T1000 (cell line): ENCODE data around the gene GADD45GIP1.
"Not testable (repeated sequence)": the region's sequence is repeated elsewhere in the genome, so short reads cannot be mapped to it uniquely, and the experiment has no call there.

Source experiments
- DNase-seq: peaks from one replicate; lab custom pipeline; 2025; ENCODE audit warnings: mixed read lengths; lab: John Stamatoyannopoulos, UW

GADD45GIP1 gene

GRCh38 chr19:12957389-12957952, 448 bp upstream of the GADD45GIP1 start:
- not testable (repeated sequence) for DNase-seq

DNA sequence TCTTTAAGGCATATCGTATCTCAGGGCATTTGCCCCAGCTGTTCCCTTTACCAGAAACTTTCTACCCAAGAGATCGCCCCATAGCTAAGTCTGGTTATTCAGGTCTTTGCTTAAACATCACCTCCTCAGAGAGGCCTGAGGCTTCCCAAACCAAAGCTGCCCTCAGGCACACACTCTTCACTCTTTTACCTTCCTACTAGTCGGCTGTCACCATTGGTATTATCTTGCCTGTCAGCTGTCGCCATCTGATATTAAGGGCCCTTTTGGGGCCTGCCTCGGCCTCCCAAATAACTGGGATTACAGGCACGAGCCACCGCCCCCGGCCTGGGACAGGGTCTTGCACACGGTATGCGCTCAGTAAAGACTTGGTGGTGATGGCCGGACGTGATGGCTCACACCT, 1.0 kb downstream of the GADD45GIP1 start:
- no peak for DNase-seq

DNA sequence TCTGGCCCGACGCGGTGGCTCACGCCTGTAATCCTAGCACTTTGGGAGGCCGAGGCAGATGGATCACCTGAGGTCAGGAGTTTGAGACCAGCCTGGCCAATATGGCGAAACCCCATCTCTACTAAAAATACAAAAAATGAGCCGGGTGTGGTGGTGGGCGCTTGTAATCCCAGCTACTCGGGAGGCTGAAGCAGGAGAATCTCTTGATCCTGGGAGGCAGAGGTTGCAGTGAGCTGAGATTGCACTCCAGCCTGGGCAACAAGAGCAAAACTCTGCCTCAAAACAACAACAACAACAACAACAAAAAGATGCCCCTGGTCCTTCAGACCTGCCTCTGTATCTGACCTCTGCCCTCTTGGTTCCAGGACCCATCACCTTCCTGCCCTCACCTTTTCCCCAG, 1.4 kb downstream of the GADD45GIP1 start:
- not testable (repeated sequence) for DNase-seq

GRCh38 chr19:12954612-12954962, 2.4 kb downstream of the GADD45GIP1 start:
- no peak for DNase-seq

DNA sequence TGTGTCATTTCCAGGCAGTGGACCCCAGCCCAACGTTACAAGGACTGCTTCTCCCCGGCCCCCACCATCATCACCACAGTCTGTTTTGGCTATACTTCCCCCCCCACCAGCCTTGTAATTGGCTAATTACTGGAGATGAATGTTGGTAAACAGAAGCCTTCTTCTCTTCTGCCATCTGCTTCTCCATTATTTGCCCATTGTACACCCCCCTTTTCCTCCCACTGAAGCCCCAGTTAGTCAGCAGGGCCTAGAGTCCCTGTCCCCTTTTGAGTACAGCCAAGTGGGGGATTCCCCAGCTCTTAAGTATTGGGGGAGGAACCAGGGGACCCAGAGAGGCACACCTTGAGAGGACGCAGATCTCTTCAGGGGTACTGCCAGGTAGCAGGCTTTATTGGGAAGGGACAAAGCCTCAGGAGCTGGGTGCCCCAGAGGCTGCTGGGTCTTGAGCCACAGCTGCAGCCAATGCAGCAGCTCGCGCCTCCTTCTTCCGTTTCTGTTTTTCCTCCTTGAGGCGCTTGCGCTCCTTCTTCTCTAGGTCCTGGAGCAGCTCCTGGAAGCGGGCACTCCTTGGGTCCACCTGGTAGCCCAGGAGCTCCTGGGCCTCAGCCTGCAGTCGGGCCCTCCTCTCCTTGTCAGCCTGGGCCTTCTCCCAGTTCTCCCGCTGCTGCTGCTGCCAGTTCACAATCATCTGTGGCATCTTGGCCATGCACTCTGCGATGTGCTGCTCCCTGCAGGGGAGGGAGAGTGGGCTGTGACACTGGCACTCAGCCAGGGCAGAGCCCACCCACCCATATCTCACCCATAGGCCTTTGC, 3.0 kb downstream of the GADD45GIP1 start:
- no peak for DNase-seq

GRCh38 chr19:12953138-12953798, 3.8 kb downstream of the GADD45GIP1 start:
- no peak for DNase-seq

DNA sequence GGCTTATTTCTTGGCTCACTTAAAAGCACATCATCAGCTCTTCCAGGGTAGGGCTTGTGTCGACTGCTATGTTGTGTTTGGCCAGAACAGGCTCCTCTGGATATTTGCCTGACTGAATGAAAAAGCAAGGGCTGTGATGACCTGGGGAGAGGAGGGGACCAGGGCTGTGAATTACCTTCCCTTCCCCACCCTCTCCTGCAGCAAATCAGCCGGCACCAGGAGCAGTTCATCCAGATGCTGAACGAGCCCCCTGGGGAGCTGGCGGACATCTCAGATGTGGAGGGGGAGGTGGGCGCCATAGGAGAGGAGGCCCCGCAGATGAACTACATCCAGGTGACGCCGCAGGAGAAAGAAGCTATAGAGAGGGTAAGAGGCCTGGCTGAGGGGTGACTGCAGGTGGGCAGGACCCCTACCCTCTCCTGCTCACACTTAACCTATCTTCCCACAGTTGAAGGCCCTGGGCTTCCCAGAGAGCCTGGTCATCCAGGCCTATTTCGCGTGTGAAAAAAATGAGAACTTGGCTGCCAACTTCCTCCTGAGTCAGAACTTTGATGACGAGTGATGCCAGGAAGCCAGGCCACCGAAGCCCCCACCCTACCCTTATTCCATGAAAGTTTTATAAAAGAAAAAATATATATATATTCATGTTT, 4.4 kb downstream of the GADD45GIP1 start:
- no peak for DNase-seq

- not testable (repeated sequence) for DNase-seq
Measured at GRCh38 chr19:12952050-12952449, 5.0 kb downstream of the GADD45GIP1 start.

DNA sequence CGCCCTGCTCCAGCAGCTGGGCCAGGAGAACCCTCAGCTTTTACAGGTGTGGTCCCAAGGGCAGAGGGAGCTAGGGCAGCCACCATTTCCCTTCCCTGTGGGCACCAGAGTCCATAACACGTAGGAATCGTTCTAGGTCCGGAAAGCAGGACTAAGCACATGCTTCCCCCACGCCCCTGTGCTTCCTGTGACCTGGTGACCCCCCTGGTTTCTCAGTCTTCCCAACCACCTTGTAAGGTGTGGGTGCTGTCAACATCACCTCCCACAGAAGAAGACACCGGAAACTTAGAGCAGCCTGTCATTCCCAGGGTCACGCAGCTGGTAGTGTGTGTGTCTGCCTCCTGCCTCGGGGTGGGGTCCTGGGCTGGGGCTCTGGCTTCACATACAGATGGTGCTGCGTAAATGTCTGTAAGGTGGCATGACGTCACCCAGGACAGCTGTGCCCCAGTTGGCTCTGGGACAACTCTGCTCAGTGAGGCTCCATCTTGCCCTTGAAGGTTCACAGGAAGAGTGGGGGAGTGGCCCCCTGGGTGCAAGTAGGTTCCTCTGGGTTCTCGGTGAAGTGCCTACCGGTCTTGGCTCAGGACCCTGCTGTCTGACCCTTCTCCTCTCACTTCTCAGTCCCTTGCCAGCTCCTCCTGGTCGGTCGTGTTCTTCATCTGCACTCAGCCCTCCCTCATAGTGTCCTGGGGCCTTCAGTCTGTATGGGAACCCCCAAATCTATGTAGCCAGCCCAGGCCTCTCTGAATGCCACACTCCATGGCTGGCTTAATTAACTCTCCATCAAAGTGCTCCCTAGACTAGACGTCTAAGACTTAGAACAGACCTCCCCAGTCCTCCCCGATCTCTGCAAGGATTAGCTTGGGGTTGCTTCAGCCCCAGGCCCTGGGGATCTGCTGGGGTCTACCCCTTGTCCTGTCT, 7.4 kb downstream of the GADD45GIP1 start:
- no peak for DNase-seq

GRCh38 chr19:12948612-12949362, 8.2 kb downstream of the GADD45GIP1 start:
- DNase-seq: no peak

GRCh38 chr19:12947702-12948611, 9.1 kb downstream of the GADD45GIP1 start:
- no peak for DNase-seq

GRCh38 chr19:12946731-12947496, 10.1 kb downstream of the GADD45GIP1 start:
- DNase-seq: no peak

DNA sequence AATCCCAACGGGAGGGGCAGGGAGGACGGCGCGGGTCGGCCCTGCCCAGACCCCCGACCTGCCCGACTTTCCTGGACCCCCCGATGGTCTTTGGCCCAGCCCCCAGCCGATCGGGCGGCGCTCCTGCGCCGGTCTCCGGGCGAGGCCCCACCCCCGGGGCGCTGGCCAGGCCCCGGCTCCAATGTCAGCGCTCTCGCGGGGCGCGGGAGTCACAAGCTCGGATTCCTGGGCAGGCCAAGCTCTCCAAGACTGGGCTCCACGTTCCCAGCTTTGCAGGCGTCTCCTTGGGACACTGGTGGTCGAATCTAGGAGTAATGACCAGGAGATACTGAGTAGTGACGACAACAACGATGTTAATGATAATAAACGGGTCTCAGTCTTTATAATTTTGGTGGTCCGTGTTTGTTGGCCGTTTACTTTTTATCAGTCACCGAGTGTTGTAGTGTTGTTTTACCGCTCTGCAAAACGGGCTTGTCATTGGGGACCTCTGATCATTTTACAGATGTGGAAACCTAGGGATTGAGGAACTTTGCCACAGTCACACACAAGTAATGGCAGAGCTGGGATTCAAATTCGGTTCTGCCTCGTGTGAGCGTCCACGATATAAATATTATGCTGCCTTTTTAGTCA, 10.8 kb downstream of the GADD45GIP1 start:
- no peak for DNase-seq

DNA sequence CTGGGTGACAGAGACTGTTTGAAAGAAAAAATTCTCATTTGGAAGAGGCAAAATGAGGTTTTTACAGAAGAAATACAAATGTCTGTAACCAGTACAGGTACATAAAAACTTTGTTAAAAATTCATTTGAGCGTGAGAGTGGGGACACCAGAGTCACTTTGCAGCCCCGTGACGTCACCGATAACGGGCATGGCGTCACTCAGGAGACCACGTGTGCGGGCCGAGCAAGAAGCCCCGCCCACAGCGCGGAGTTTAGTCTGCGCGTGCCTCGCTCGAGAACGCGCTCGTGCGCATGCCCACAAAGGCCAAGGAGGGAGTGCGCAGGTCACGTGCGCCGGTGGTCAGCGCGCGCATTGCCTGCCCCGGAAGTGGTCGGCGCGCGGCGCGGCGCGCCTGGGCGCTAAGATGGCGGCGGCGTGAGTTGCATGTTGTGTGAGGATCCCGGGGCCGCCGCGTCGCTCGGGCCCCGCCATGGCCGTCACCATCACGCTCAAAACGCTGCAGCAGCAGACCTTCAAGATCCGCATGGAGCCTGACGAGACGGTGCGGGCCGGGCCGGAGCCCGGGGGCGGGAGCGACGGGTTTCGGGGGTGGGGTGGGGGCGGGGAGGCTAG, 11.4 kb downstream of the GADD45GIP1 start, which contains the start of gene RAD23A:
Gene RAD23A, plus strand, starts transcription at position 384 of the 613 bp plus-strand sequence. Its CDS starts 87 bp downstream, at position 471.
- DNase-seq: peak; percentile 96

DNA sequence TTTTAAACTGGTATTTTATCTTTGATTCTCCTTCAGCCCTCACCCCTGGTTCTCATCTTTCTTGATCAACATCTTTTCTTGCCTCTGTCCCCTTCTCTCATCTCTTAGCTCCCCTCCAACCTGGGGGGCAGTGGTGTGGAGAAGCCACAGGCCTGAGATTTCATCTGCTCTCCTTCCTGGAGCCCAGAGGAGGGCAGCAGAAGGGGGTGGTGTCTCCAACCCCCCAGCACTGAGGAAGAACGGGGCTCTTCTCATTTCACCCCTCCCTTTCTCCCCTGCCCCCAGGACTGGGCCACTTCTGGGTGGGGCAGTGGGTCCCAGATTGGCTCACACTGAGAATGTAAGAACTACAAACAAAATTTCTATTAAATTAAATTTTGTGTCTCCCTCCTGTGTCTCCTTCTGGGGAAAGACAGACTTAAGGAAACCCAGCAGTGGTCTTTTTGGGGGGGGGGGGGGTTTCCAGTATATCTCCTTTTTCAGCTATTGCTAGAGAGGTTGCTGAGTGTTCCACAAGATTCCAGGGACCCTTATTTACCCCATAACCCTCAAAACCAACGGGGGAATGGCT, 12.8 kb downstream of the GADD45GIP1 start:
- no peak for DNase-seq

- no peak for DNase-seq
Measured at GRCh38 chr19:12943437-12944044, 13.5 kb downstream of the GADD45GIP1 start.

DNA sequence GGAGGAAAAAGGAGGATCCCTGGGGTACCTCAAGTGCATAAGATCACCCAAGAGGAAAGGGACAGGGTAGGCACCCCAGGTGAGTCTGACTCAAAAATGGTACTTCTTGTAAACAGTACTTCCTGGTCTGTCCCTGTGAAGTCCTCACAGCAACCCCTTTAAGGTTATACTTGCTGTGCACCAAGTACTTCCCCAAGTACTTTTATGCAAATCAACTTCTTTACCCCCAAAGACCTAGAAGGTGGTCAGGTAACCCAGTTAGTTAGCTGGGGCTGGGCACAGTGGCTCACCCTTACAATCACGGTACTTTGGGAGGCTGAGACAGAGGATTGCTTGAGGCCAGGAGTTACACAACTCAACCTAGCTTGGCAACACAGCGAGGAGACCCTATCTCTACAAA, 16.1 kb downstream of the GADD45GIP1 start:
- DNase-seq: no peak
